Stimulated activated naive CD8-positive, alpha-beta T cell treated with anti-CD3 and anti-CD28 coated beads, Interleukin-15, Interleukin-2, amounts not matched to agents 100 U/mL and 50 U/mL, for 24 hours (primary cell): Measurements from ENCODE around the gene CD3E.

ENCODE experiments used
- ATAC-seq: fragments of 150-1000 bp; cut with Tn5 transposase; one replicate; pipeline ENCODE4 v1.10.0; 2021
- DNase-seq: peaks from one replicate; pipeline ENCODE4 v3.0.0; 2021

CD3E gene

GRCh38 chr11:118325283-118325682, 20.8 kb downstream of the CD3E start:
- no peak for ATAC-seq
- DNase-seq, result no peak

GRCh38 chr11:118328745-118329144, 24.2 kb downstream of the CD3E start:
- ATAC-seq (no peak), DNase-seq (no peak)

GRCh38 chr11:118334745-118335144, 30.2 kb downstream of the CD3E start:
- DNase-seq (no peak), ATAC-seq (no peak)

- peak; percentile 73 for ATAC-seq
Observed at GRCh38 chr11:118338637-118339061, 34.1 kb downstream of the CD3E start.

GRCh38 chr11:118339281-118339961, 34.9 kb downstream of the CD3E start:
- ATAC-seq (no peak), DNase-seq (no peak)

More at GRCh38 chr11:118338637-118339061, 34.1 kb downstream of the CD3E start:
- peak; percentile 88 for DNase-seq

- ATAC-seq, result no peak
- no peak for DNase-seq
Observed at GRCh38 chr11:118340449-118340848, 35.9 kb downstream of the CD3E start.

- no peak for ATAC-seq
- no peak for DNase-seq
Observed at GRCh38 chr11:118341261-118341660, 36.7 kb downstream of the CD3E start.

- ATAC-seq, result no peak
- no peak for DNase-seq
Observed at GRCh38 chr11:118341815-118342489, 37.4 kb downstream of the CD3E start.

- DNase-seq (peak; percentile 68), ATAC-seq (peak; percentile 60)
Observed at GRCh38 chr11:118342503-118343161, 38.1 kb downstream of the CD3E start, which contains the start of gene CD3D. CD3D (minus strand) TSS chr11:118342705; CDS start chr11:118342607, 98 bp downstream.

- DNase-seq, result no peak
- peak; percentile 13 for ATAC-seq
Observed at GRCh38 chr11:118343248-118343647, 38.7 kb downstream of the CD3E start.

GRCh38 chr11:118343981-118344515, 39.5 kb downstream of the CD3E start, which contains the start of gene CD3G:
CD3G (plus strand) TSS chr11:118344344; CDS start chr11:118344424, 80 bp downstream.
- DNase-seq (peak; percentile 80), ATAC-seq (peak; percentile 74)

GRCh38 chr11:118349475-118349874, 44.9 kb downstream of the CD3E start:
- ATAC-seq (no peak), DNase-seq (no peak)

GRCh38 chr11:118353084-118353710, 48.7 kb downstream of the CD3E start:
- ATAC-seq, result no peak

GRCh38 chr11:118358071-118358470, 53.5 kb downstream of the CD3E start:
- DNase-seq (no peak), ATAC-seq (no peak)

More at GRCh38 chr11:118353084-118353710, 48.7 kb downstream of the CD3E start:
- DNase-seq, result no peak

GRCh38 chr11:118359295-118359958, 54.9 kb downstream of the CD3E start, which contains the start of gene UBE4A:
UBE4A (plus strand) TSS chr11:118359600; CDS start chr11:118365081, 5,481 bp downstream.
- DNase-seq, result peak; percentile 99
- ATAC-seq, result peak; percentile 96

GRCh38 chr11:118364956-118365615, 60.6 kb downstream of the CD3E start:
- DNase-seq (no peak), ATAC-seq (no peak)
